HG03354 (cell line): ENCODE data around the gene IQUB.
"Not testable (repeated sequence)": the region's sequence is repeated elsewhere in the genome, so short reads cannot be mapped to it uniquely, and the experiment has no call there.

ENCODE experiments used
- ATAC-seq: cut with Tn5 transposase; IDR thresholded peaks from one replicate; pipeline ENCODE4 v1.9.1; 2021; ENCODE audit warnings: mild to moderate bottlenecking; ENCODE audit not compliant: unreplicated experiment, poor library complexity, severe bottlenecking

The IQUB gene

GRCh38 chr7:123498601-123499000, 35.8 kb downstream of the IQUB start:
- no peak for ATAC-seq

- no peak for ATAC-seq
Observed at GRCh38 chr7:123498031-123498430, 36.4 kb downstream of the IQUB start.

GRCh38 chr7:123494193-123494796, 40.1 kb downstream of the IQUB start:
- ATAC-seq = peak; percentile 74

- ATAC-seq = peak; percentile 87
Observed at GRCh38 chr7:123492485-123492884, 41.9 kb downstream of the IQUB start.

GRCh38 chr7:123485721-123486120, 48.7 kb downstream of the IQUB start:
- no peak for ATAC-seq

GRCh38 chr7:123485187-123485586, 49.2 kb downstream of the IQUB start:
- no peak for ATAC-seq

GRCh38 chr7:123484199-123484598, 50.2 kb downstream of the IQUB start:
- ATAC-seq = no peak

- ATAC-seq = no peak
Observed at GRCh38 chr7:123480107-123480506, 54.3 kb downstream of the IQUB start.

GRCh38 chr7:123478056-123478455, 56.3 kb downstream of the IQUB start:
- ATAC-seq = not testable (repeated sequence)

GRCh38 chr7:123472750-123473445, 61.5 kb downstream of the IQUB start:
- ATAC-seq = no peak

GRCh38 chr7:123472327-123472726, 62.1 kb downstream of the IQUB start:
- no peak for ATAC-seq

GRCh38 chr7:123468303-123468702, 66.1 kb downstream of the IQUB start:
- ATAC-seq = no peak

GRCh38 chr7:123463890-123464289, 70.5 kb downstream of the IQUB start:
- no peak for ATAC-seq

- no peak for ATAC-seq
Observed at GRCh38 chr7:123460616-123461015, 73.8 kb downstream of the IQUB start.

GRCh38 chr7:123455965-123456470, 78.4 kb downstream of the IQUB start:
- no peak for ATAC-seq

GRCh38 chr7:123440101-123440548, 94.3 kb downstream of the IQUB start:
- no peak for ATAC-seq

GRCh38 chr7:123439191-123439590, 95.2 kb downstream of the IQUB start:
- ATAC-seq = no peak

- ATAC-seq = no peak
Observed at GRCh38 chr7:123437447-123437995, 96.9 kb downstream of the IQUB start.

GRCh38 chr7:123435080-123435700, 99.2 kb downstream of the IQUB start:
- ATAC-seq = no peak

- ATAC-seq = no peak
Observed at GRCh38 chr7:123433665-123434064, 100.7 kb downstream of the IQUB start.

- ATAC-seq = no peak
Observed at GRCh38 chr7:123432601-123433000, 101.8 kb downstream of the IQUB start.
